ENCODE results near the gene IQGAP2.

Gene IQGAP2

GRCh38 chr5:76383126-76383832 is 19.8 kb upstream of the IQGAP2 start:
- DNase-seq (ENCODE audit: low spot score) = no peak

- no peak for DNase-seq (ENCODE audit: low spot score)
These were observed 18.9 kb upstream of the IQGAP2 start for GRCh38 chr5:76384189-76384588.

- no peak for DNase-seq (ENCODE audit: low spot score)
These were observed 18.4 kb upstream of the IQGAP2 start for GRCh38 chr5:76384705-76385104.

DNA sequence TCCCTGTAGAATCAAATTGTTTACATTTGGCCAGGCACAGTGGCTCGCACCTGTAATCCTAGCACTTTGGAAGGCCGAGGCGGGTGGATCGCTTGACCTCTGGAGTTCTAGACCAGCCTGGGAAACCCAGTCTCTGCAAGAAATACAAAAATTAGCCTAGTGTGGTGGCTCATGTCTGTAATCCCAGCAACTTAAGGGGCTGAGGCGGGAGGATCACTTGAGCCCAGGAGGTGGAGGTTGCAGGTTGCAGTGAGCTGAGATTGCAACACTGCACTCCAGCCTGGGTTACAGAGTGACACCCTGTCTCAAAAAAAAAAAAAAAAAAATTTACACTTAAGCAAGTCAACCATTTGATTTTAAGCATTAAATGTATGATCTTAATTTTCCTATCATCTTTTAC is 17.5 kb upstream of the IQGAP2 start:
- DNase-seq (ENCODE audit: low spot score) = no peak

DNA sequence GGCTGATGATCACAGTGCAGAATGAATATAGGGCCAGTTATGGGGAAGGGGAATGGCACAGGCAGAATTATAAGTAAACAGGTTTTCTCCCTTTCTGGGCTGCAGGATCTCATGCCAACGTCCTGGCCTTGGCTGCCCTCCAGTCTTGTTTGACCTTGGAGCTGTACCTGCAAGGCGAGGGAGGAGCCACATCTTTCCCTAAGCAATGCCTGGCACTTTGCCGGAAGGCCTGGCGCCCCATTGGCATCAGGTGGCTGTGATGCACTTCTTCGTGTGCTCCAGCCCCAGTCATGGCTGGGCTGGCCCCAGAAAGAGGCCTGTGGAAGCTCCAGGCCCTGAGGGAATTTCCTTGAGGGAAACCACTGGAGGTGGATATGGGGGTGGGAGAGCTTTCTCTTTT is 16.7 kb upstream of the IQGAP2 start:
- no peak for DNase-seq (ENCODE audit: low spot score)

DNA sequence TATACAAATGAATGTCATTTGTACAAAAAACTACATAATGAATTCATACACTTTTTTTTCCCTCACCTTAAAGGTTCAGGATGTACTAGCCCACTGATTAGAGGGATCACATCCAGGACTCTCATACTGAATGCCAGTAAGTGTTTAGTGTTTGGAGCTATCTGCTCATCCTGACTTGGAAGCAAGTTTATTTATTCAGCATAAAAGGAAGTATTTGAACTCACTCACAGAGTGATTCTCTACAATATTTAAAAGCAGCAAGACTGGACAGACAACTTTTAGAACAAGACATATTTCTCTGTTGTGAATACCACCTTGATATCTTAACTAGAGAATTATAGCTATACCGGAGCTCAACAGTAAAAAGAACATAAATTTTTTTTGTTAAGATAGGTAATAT is 14.8 kb upstream of the IQGAP2 start:
- DNase-seq (ENCODE audit: low spot score) = no peak

GRCh38 chr5:76388791-76389512 is 14.1 kb upstream of the IQGAP2 start:
- DNase-seq (ENCODE audit: low spot score) = no peak

- no peak for DNase-seq (ENCODE audit: low spot score)
These were observed 13.5 kb upstream of the IQGAP2 start for GRCh38 chr5:76389513-76390154.

- peak; percentile 48 for DNase-seq (ENCODE audit: low spot score)
These were observed 12.1 kb upstream of the IQGAP2 start for GRCh38 chr5:76391014-76391413.

- DNase-seq (ENCODE audit: low spot score) = peak; percentile 40
These were observed 9.9 kb upstream of the IQGAP2 start for GRCh38 chr5:76393035-76393680.

DNA sequence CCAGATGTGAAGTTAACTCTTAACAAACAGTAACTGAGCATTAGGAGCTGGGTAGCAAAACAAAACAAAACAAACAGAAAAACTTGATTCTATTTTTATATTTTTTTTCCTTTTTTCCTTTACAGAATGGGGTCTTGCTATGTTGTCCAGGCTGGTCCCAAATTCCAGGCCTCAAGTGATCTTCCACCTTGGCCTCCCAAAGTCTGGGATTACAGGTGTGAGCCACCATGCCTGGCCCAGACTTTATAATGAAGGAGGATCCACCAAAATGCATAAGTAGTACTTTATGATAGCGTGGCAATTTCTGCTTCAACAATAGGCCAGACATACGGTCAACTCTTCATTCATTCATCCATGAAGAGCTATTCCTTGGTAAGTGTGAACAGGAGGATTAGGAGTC is 5.9 kb upstream of the IQGAP2 start:
- DNase-seq (ENCODE audit: low spot score) = no peak

DNA sequence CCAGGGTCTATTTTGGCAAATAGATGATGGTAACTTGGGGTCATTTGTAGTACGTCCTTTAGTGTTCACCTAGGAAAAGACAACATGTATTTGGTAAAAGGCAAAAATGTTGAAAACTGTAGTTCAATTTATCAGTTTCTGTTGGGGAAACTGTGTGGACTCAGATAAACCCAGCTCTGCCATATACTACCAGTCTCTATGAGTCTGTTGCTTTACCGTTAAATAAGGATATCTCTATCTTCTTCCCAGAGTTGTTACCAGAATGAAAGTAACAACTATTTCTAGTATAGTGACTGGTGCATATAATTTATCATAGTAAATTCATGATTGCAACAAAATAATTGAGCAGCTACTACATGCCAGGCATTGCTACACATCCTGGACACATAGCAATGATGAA is 3.8 kb upstream of the IQGAP2 start:
- no peak for DNase-seq (ENCODE audit: low spot score)

- no peak for DNase-seq (ENCODE audit: low spot score)
These were observed 2.6 kb upstream of the IQGAP2 start for GRCh38 chr5:76400466-76400865.

GRCh38 chr5:76401801-76402250 is 1.3 kb upstream of the IQGAP2 start:
- DNase-seq (ENCODE audit: low spot score) = peak; percentile 19

- DNase-seq (ENCODE audit: low spot score) = peak; percentile 85
These were observed 717 bp upstream of the IQGAP2 start for GRCh38 chr5:76402251-76402885.

- DNase-seq (ENCODE audit: low spot score) = peak; percentile 65
These were observed 709 bp downstream of the IQGAP2 start for GRCh38 chr5:76403766-76404222.

- peak; percentile 75 for DNase-seq (ENCODE audit: low spot score)
These were observed 1.4 kb downstream of the IQGAP2 start for GRCh38 chr5:76404223-76405211.

DNA sequence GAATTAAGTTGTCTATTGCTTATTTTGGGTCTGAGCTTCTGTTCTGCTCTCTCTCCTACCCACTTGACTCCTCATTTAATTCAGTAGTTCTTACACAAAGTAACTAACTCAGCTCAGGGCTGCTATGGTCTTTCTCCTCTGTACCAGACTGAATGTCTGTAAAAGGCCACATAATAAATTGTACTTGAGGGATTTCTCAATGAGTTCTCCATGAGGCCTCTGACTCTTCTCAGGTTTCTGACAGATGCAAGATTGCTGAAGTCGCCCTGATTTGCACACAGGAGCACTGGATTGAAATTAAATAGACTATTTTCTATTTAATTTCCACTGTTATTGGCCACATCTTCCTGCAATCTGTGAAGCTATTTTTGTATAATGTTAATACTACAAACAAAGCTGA is 2.9 kb downstream of the IQGAP2 start:
- DNase-seq (ENCODE audit: low spot score) = no peak

DNA sequence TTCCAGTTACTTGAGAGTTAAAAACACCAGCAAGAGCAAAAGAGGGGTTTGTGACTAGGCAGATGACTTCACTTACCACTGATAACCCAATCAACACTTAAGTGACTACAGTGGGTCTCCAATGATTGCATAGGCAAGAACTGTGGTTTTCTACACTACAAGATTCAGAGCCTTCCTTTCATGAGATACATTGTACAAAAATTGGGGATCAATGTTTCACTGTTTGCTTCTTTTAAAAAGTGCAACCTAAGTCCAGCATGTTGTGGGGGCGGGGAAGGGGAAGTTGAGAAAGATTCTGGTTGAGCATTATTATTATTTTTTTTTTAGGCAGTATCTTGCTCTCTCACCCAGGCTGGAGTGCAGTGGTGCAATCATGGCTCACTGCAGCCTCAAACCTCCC is 3.6 kb downstream of the IQGAP2 start:
- DNase-seq (ENCODE audit: low spot score) = no peak

GRCh38 chr5:76408104-76408654 is 5.1 kb downstream of the IQGAP2 start:
- DNase-seq (ENCODE audit: low spot score) = no peak
